Measurements from ENCODE around the gene ENTR1.

The ENTR1 gene

GRCh38 chr9:136379401-136379800, 31.0 kb downstream of the ENTR1 start:
- H3K36me3 ChIP-seq (ENCODE audit: control insufficient read depth in 2 of 2, insufficient read depth in 1 of 2, low read length in 2 of 2) = peaks cover 0 to 97% of the 10 kb centered on the region in 2 experiments; a peak in 2 of 3 replicates
- H3K27ac ChIP-seq (ENCODE audit: extremely low read depth, low read depth, low read length) = no peak overlapping the region
- no peak for TF ChIP-seq ZNF341 (tag by site-specific recombination; IDR thresholded peaks at IDR 0.05; ENCODE audit: low read depth)
- no peak for TF ChIP-seq ZBTB7A (tag by site-specific recombination; IDR thresholded peaks at IDR 0.05; ENCODE audit: low read depth)
- TF ChIP-seq ZBTB48 (tag by site-specific recombination; IDR thresholded peaks at IDR 0.05) = no peak
- TF ChIP-seq PRDM4 (tag by site-specific recombination; IDR thresholded peaks at IDR 0.05) = no peak
- TF ChIP-seq, protein P1, sequence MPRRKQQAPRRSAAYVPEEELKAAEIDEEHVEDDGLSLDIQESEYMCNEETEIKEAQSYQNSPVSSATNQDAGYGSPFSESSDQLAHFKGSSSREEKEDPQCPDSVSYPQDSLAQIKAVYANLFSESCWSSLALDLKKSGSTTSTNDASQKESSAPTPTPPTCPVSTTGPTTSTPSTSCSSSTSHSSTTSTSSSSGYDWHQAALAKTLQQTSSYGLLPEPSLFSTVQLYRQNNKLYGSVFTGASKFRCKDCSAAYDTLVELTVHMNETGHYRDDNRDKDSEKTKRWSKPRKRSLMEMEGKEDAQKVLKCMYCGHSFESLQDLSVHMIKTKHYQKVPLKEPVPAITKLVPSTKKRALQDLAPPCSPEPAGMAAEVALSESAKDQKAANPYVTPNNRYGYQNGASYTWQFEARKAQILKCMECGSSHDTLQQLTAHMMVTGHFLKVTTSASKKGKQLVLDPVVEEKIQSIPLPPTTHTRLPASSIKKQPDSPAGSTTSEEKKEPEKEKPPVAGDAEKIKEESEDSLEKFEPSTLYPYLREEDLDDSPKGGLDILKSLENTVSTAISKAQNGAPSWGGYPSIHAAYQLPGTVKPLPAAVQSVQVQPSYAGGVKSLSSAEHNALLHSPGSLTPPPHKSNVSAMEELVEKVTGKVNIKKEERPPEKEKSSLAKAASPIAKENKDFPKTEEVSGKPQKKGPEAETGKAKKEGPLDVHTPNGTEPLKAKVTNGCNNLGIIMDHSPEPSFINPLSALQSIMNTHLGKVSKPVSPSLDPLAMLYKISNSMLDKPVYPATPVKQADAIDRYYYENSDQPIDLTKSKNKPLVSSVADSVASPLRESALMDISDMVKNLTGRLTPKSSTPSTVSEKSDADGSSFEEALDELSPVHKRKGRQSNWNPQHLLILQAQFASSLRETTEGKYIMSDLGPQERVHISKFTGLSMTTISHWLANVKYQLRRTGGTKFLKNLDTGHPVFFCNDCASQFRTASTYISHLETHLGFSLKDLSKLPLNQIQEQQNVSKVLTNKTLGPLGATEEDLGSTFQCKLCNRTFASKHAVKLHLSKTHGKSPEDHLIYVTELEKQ (tag by site-specific recombination; IDR thresholded peaks at IDR 0.05; ENCODE audit: borderline replicate concordance) = no peak
- no peak for TF ChIP-seq SALL2 (tag by site-specific recombination; IDR thresholded peaks at IDR 0.05; ENCODE audit: borderline replicate concordance)
- TF ChIP-seq ZNF335 (tag by site-specific recombination; conservative IDR thresholded peaks at IDR 0.05) = no peak
- TF ChIP-seq WT1 (tag by site-specific recombination; IDR thresholded peaks at IDR 0.05) = no peak
- TF ChIP-seq ZBTB1 (tag by site-specific recombination; IDR thresholded peaks at IDR 0.05) = no peak
- TF ChIP-seq, protein P2, sequence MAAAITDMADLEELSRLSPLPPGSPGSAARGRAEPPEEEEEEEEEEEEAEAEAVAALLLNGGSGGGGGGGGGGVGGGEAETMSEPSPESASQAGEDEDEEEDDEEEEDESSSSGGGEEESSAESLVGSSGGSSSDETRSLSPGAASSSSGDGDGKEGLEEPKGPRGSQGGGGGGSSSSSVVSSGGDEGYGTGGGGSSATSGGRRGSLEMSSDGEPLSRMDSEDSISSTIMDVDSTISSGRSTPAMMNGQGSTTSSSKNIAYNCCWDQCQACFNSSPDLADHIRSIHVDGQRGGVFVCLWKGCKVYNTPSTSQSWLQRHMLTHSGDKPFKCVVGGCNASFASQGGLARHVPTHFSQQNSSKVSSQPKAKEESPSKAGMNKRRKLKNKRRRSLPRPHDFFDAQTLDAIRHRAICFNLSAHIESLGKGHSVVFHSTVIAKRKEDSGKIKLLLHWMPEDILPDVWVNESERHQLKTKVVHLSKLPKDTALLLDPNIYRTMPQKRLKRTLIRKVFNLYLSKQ (tag by site-specific recombination; IDR thresholded peaks at IDR 0.05; ENCODE audit: borderline replicate concordance) = no peak
- TF ChIP-seq ZFP37 (tag by site-specific recombination; IDR thresholded peaks at IDR 0.05) = no peak
- TF ChIP-seq ZNF146 (tag by site-specific recombination; IDR thresholded peaks at IDR 0.05) = no peak
- no peaks in the 10 kb centered on the region for H3K4me1 ChIP-seq (ENCODE audit: control insufficient read depth, insufficient read depth, low read length)
- ChIA-PET POLR2A (interaction anchor here (0.5 to 1.3 kb wide), 4 partner anchors 10 to 37 kb away, joined by 3 to 4 read pairs (median 4); no protein-coding TSS in a partner anchor), CTCF (interaction anchor here (1.0 kb wide), 1 partner anchor 22 kb away, joined by 3 read pairs; no protein-coding TSS in a partner anchor)
- H3K4me3 ChIP-seq (ENCODE audit: low read depth, low read length) = no peak overlapping the region
- no peaks in the 10 kb centered on the region for H3K9me3 ChIP-seq (ENCODE audit: control insufficient read depth, insufficient read depth, low read depth, low read length)

DNA sequence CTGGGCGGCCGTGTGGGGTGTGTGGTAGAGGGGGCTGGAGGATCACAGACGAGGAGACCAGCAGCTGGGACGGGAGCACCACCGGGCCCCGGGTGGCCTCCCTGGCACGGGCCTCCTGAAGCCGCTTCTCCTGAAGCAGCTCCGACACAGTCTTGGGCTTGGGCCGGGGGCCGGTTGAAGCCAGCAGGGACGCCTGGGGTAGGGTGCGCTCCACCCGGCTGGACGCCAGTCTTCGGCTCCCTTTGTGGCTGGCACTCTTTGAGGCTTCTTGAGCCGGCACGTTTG, 31.5 kb downstream of the ENTR1 start:
- Histone ChIP-seq H3K27ac (ENCODE audit: extremely low read depth, low read depth, low read length) (no peak overlapping the region), H3K4me3 (ENCODE audit: low read depth, low read length) (no peak overlapping the region), H3K36me3 (ENCODE audit: control insufficient read depth in 2 of 2, insufficient read depth in 1 of 2, low read length in 2 of 2) (peaks cover 0 to 94% of the 10 kb centered on the region in 2 experiments; a peak in 2 of 3 replicates), H3K9me3 (ENCODE audit: control insufficient read depth, insufficient read depth, low read depth, low read length) (no peaks in the 10 kb centered on the region), H3K4me1 (ENCODE audit: control insufficient read depth, insufficient read depth, low read length) (no peaks in the 10 kb centered on the region)
- ChIA-PET POLR2A (interaction anchor here (1.3 to 1.4 kb wide), 2 partner anchors 13 to 14 kb away, joined by 3 to 4 read pairs; no protein-coding TSS in a partner anchor), CTCF (no interaction called here)
- TF ChIP-seq ZNF423 (tag by site-specific recombination; IDR thresholded peaks at IDR 0.05) = no peak
- TF ChIP-seq, protein P1 (tag by site-specific recombination; IDR thresholded peaks at IDR 0.05; ENCODE audit: borderline replicate concordance) = no peak
- no peak for TF ChIP-seq KLF17 (tag by site-specific recombination; IDR thresholded peaks at IDR 0.05)
- no peak for TF ChIP-seq ZNF792 (tag by site-specific recombination; IDR thresholded peaks at IDR 0.05)
- TF ChIP-seq PRDM1 (tag by site-specific recombination; IDR thresholded peaks at IDR 0.05) = no peak
- TF ChIP-seq OSR2 (tag by site-specific recombination; IDR thresholded peaks at IDR 0.05) = no peak
- TF ChIP-seq ZBTB49 (tag by site-specific recombination; IDR thresholded peaks at IDR 0.05; ENCODE audit: low read depth) = no peak

Data from HEK293 (cell line).